PFSK-1 (cell line): ENCODE measurements around the gene ULBP1.

Source experiments
- FOXP2 ChIP-seq: optimal IDR thresholded peaks from 2 replicates; pipeline ENCODE3; 2011; ENCODE audit warnings: borderline replicate concordance, control low read depth, inconsistent platforms; ENCODE audit not compliant: insufficient read depth; ENCODE audit errors: extremely low read length, extremely low read depth
- POLR2AphosphoS5 ChIP-seq: IDR thresholded peaks from 2 replicates; pipeline ENCODE4 v1.6.1; 2012; ENCODE audit warnings: low read depth, mild to moderate bottlenecking, control low read depth, low read length, moderate library complexity
- SIN3A ChIP-seq: IDR thresholded peaks from 2 replicates; pipeline ENCODE4 v1.6.1; 2012; ENCODE audit warnings: mild to moderate bottlenecking, low read length, moderate library complexity, borderline replicate concordance; ENCODE audit not compliant: insufficient read depth
- TAF1 ChIP-seq: IDR thresholded peaks from 2 replicates; pipeline ENCODE4 v1.6.1; 2012; ENCODE audit warnings: low read length, control low read depth, borderline replicate concordance; ENCODE audit not compliant: insufficient read depth
- TF ChIP-seq, protein P1 (sequence below), 2 experiments: IDR thresholded peaks; 2 replicates each; pipeline versions ENCODE4 v1.6.1 to v1.8.0; 2011 to 2012; ENCODE audit warnings: low read depth in 2 of 2, low read length in 2 of 2, control low read depth in 1 of 2, inconsistent platforms in 1 of 2, mild to moderate bottlenecking in 1 of 2, moderate library complexity in 1 of 2; ENCODE audit not compliant: insufficient read depth in 1 of 2

The ULBP1 gene

GRCh38 chr6:149995971-149996370, 32.2 kb downstream of the ULBP1 start:
- TF ChIP-seq FOXP2: no peak
- no peak for TF ChIP-seq POLR2AphosphoS5
- no peak for TF ChIP-seq TAF1
- TF ChIP-seq SIN3A: no peak

GRCh38 chr6:149999636-150000035, 35.9 kb downstream of the ULBP1 start:
- no peak for TF ChIP-seq POLR2AphosphoS5
- TF ChIP-seq FOXP2: no peak
- TF ChIP-seq SIN3A: no peak
- no peak for TF ChIP-seq TAF1
- TF ChIP-seq, protein P1, sequence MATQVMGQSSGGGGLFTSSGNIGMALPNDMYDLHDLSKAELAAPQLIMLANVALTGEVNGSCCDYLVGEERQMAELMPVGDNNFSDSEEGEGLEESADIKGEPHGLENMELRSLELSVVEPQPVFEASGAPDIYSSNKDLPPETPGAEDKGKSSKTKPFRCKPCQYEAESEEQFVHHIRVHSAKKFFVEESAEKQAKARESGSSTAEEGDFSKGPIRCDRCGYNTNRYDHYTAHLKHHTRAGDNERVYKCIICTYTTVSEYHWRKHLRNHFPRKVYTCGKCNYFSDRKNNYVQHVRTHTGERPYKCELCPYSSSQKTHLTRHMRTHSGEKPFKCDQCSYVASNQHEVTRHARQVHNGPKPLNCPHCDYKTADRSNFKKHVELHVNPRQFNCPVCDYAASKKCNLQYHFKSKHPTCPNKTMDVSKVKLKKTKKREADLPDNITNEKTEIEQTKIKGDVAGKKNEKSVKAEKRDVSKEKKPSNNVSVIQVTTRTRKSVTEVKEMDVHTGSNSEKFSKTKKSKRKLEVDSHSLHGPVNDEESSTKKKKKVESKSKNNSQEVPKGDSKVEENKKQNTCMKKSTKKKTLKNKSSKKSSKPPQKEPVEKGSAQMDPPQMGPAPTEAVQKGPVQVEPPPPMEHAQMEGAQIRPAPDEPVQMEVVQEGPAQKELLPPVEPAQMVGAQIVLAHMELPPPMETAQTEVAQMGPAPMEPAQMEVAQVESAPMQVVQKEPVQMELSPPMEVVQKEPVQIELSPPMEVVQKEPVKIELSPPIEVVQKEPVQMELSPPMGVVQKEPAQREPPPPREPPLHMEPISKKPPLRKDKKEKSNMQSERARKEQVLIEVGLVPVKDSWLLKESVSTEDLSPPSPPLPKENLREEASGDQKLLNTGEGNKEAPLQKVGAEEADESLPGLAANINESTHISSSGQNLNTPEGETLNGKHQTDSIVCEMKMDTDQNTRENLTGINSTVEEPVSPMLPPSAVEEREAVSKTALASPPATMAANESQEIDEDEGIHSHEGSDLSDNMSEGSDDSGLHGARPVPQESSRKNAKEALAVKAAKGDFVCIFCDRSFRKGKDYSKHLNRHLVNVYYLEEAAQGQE (IDR thresholded peaks at IDR 0.05; ENCODE audit: insufficient read depth in 1 of 2, low read depth in 2 of 2, low read length in 2 of 2): no peak

- TF ChIP-seq TAF1 (no peak), FOXP2 (no peak)
These were observed 37.7 kb downstream of the ULBP1 start for GRCh38 chr6:150001295-150002008.

DNA sequence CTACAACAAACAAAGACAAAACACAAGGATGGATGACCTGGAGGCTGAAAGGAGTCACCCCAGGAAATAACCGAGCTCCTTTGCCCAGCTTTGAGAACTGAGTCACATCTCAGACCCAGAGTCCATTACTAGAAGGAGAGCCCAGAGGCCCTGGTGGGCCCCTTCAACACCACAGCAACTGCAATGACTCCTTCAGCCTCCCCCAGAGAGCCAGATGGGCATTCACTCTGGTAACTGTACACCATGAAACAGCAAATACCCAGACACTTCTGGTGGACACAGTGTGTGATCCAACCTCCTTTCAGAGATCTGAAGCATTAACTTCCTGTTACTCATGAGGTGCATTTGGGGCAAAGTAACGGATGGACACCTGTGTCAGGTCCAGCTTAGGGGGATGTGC, 39.0 kb downstream of the ULBP1 start:
- TF ChIP-seq SIN3A: no peak
- no peak for TF ChIP-seq FOXP2
- TF ChIP-seq TAF1: no peak
- no peak for TF ChIP-seq POLR2AphosphoS5
- TF ChIP-seq, protein P1 (IDR thresholded peaks at IDR 0.05; ENCODE audit: insufficient read depth in 1 of 2, low read depth in 2 of 2, low read length in 2 of 2): no peak

GRCh38 chr6:150004101-150004782, 40.5 kb downstream of the ULBP1 start:
- TF ChIP-seq POLR2AphosphoS5 (no peak), FOXP2 (no peak), SIN3A (no peak), TAF1 (no peak)
- TF ChIP-seq, protein P1 (IDR thresholded peaks at IDR 0.05; ENCODE audit: insufficient read depth in 1 of 2, low read depth in 2 of 2, low read length in 2 of 2): no peak

GRCh38 chr6:150004783-150005717, 41.3 kb downstream of the ULBP1 start:
- TF ChIP-seq, protein P1 (IDR thresholded peaks at IDR 0.05; ENCODE audit: insufficient read depth in 1 of 2, low read depth in 2 of 2, low read length in 2 of 2): no peak
- TF ChIP-seq TAF1 (peak; percentile 42; the same call in 1 of the 2 replicates), POLR2AphosphoS5 (peak; percentile 52; the same call in 1 of the 2 replicates), SIN3A (peak; percentile 87; the same call in 1 of the 2 replicates), FOXP2 (peak; percentile 69)
